SU-DHL-6 (cell line): ENCODE data around the gene NFIA.

ENCODE experiments used
- H2AFZ ChIP-seq: fragments of 200-600 bp; sonication (generic); 2 replicates; pipeline ENCODE4 v1.6.1; 2014; ENCODE audit warnings: low read depth, mild to moderate bottlenecking, moderate library complexity, mixed read lengths, antibody characterized with exemption, low read length; ENCODE audit not compliant: severe bottlenecking
- H3F3A ChIP-seq: fragments of 200-600 bp; shearing (Covaris generic); 2 replicates; pipeline ENCODE4 v1.6.0; 2016; ENCODE audit warnings: antibody characterized with exemption, mild to moderate bottlenecking; ENCODE audit not compliant: insufficient read depth
- H3K27ac ChIP-seq: fragments of 200-600 bp; sonication (generic); 2 replicates; pipeline ENCODE4 v1.5.1; 2016; ENCODE audit warnings: low read depth, mild to moderate bottlenecking, low read length, moderate library complexity, mixed read lengths
- H3K27me3 ChIP-seq: fragments of 200-600 bp; sonication (generic), shearing (Covaris generic); 2 replicates; pipeline ENCODE4 v1.6.0; 2014; ENCODE audit warnings: mild to moderate bottlenecking, low read length
- H3K36me3 ChIP-seq: fragments of 200-600 bp; sonication (generic); 2 replicates; pipeline ENCODE4 v1.6.1; 2014; ENCODE audit warnings: mild to moderate bottlenecking, low read length, mixed read lengths
- H3K4me2 ChIP-seq: fragments of 300-600, 200-600 bp; shearing (Covaris generic), sonication (generic); 2 replicates; pipeline ENCODE4 v1.6.0; 2014; ENCODE audit warnings: low read length, low read depth, mild to moderate bottlenecking; ENCODE audit not compliant: poor library complexity, severe bottlenecking
- H3K4me3 ChIP-seq: fragments of 200-600 bp; sonication (generic); 2 replicates; pipeline ENCODE4 v1.5.1; 2014; ENCODE audit warnings: antibody characterized with exemption, low read length, mild to moderate bottlenecking, mixed read lengths; ENCODE audit not compliant: insufficient read depth, poor library complexity, severe bottlenecking
- H3K79me2 ChIP-seq: fragments of 200-600 bp; sonication (generic); 2 replicates; pipeline ENCODE4 v1.6.1; 2014; ENCODE audit warnings: mild to moderate bottlenecking, low read length, moderate library complexity; ENCODE audit not compliant: insufficient read depth
- H3K9ac ChIP-seq: fragments of 200-600 bp; sonication (generic); 2 replicates; pipeline ENCODE4 v1.7.0; 2014; ENCODE audit warnings: mild to moderate bottlenecking, low read length
- H3K9me2 ChIP-seq: fragments of 200-600 bp; sonication (generic); replicated peaks from 2 replicates; pipeline ENCODE4 v1.6.1; 2014; ENCODE audit warnings: low read length; ENCODE audit not compliant: insufficient read depth
- H3K9me3 ChIP-seq: fragments of 200-600 bp; sonication (generic); 2 replicates; pipeline ENCODE4 v1.6.1; 2014; ENCODE audit warnings: low read length, mixed read lengths; ENCODE audit not compliant: insufficient read depth
- H4K20me1 ChIP-seq: fragments of 200-600 bp; sonication (generic); 2 replicates; pipeline ENCODE4 v1.6.1; 2014; ENCODE audit warnings: low read depth, mild to moderate bottlenecking, antibody characterized with exemption, low read length, moderate library complexity, mixed read lengths
- EZH2phosphoT487 ChIP-seq: fragments of 200-600 bp; sonication (generic), shearing (Covaris generic); conservative IDR thresholded peaks from 2 replicates; pipeline ENCODE4 v1.6.1; 2018; ENCODE audit warnings: mild to moderate bottlenecking, antibody characterized with exemption, low read length, moderate library complexity, mixed read lengths
- TF ChIP-seq, protein P1 (sequence below): fragments of 200-600 bp; sonication (generic); IDR thresholded peaks from one replicate; pipeline ENCODE4 v1.5.1; 2017; ENCODE audit warnings: antibody characterized with exemption, mild to moderate bottlenecking, low read length, moderate library complexity; ENCODE audit not compliant: insufficient read depth, poor library complexity, severe bottlenecking

NFIA gene

GRCh38 chr1:61181067-61182038 is 99.0 kb downstream of the NFIA start:
- no peaks in the 10 kb centered on the region for H3F3A ChIP-seq
- no peak overlapping the region for H3K27ac ChIP-seq
- H3K79me2 ChIP-seq, result no peaks in the 10 kb centered on the region
- TF ChIP-seq EZH2phosphoT487, result no peak
- TF ChIP-seq, protein P1, sequence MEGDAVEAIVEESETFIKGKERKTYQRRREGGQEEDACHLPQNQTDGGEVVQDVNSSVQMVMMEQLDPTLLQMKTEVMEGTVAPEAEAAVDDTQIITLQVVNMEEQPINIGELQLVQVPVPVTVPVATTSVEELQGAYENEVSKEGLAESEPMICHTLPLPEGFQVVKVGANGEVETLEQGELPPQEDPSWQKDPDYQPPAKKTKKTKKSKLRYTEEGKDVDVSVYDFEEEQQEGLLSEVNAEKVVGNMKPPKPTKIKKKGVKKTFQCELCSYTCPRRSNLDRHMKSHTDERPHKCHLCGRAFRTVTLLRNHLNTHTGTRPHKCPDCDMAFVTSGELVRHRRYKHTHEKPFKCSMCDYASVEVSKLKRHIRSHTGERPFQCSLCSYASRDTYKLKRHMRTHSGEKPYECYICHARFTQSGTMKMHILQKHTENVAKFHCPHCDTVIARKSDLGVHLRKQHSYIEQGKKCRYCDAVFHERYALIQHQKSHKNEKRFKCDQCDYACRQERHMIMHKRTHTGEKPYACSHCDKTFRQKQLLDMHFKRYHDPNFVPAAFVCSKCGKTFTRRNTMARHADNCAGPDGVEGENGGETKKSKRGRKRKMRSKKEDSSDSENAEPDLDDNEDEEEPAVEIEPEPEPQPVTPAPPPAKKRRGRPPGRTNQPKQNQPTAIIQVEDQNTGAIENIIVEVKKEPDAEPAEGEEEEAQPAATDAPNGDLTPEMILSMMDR, result no peak
- H3K4me3 ChIP-seq, result no peak overlapping the region
- no peak overlapping the region for H2AFZ ChIP-seq
- H3K9ac ChIP-seq, result no peak overlapping the region
- no peaks in the 10 kb centered on the region for H3K36me3 ChIP-seq
- no peaks in the 10 kb centered on the region for H3K9me2 ChIP-seq
- no peaks in the 10 kb centered on the region for H3K9me3 ChIP-seq
- H4K20me1 ChIP-seq, result no peaks in the 10 kb centered on the region
- no peak overlapping the region for H3K4me2 ChIP-seq
- no peaks in the 10 kb centered on the region for H3K27me3 ChIP-seq

- TF ChIP-seq EZH2phosphoT487, result no peak
- TF ChIP-seq, protein P1, result no peak
- H2AFZ ChIP-seq, result no peak overlapping the region
- no peaks in the 10 kb centered on the region for H3K36me3 ChIP-seq
- no peaks in the 10 kb centered on the region for H3K79me2 ChIP-seq
- H3K4me2 ChIP-seq, result no peak overlapping the region
- H3K9ac ChIP-seq, result no peak overlapping the region
- no peaks in the 10 kb centered on the region for H4K20me1 ChIP-seq
- H3K27ac ChIP-seq, result no peak overlapping the region
- no peaks in the 10 kb centered on the region for H3F3A ChIP-seq
- H3K4me3 ChIP-seq, result no peak overlapping the region
- no peaks in the 10 kb centered on the region for H3K27me3 ChIP-seq
- no peaks in the 10 kb centered on the region for H3K9me2 ChIP-seq
- H3K9me3 ChIP-seq, result no peaks in the 10 kb centered on the region
These were observed 99.7 kb downstream of the NFIA start for GRCh38 chr1:61182049-61182448.

- Histone ChIP-seq H3K9me3 (no peaks in the 10 kb centered on the region), H3K27me3 (no peaks in the 10 kb centered on the region), H3K4me2 (no peak overlapping the region), H3K36me3 (no peaks in the 10 kb centered on the region), H4K20me1 (no peaks in the 10 kb centered on the region), H2AFZ (no peak overlapping the region), H3K4me3 (no peak overlapping the region), H3K9ac (no peak overlapping the region), H3K27ac (no peak overlapping the region), H3K9me2 (no peaks in the 10 kb centered on the region), H3K79me2 (no peaks in the 10 kb centered on the region), H3F3A (no peaks in the 10 kb centered on the region)
- TF ChIP-seq EZH2phosphoT487, result no peak
- TF ChIP-seq, protein P1, result no peak
These were observed 100.1 kb downstream of the NFIA start for GRCh38 chr1:61182480-61182879.
